Effector memory CD8-positive, alpha-beta T cell (primary cell): Measurements from ENCODE around the gene GPR17.
A peak's percentile ranks its signal among the peaks of the same experiment; 100 is the strongest.

Experiments used
- ATAC-seq: fragments of 150-1000 bp; cut with Tn5 transposase; replicated peaks from 2 replicates; pipeline ENCODE4 v1.10.0; 2021; ENCODE audit warnings: mild to moderate bottlenecking, moderate library complexity
- DNase-seq, 3 experiments: peaks; one replicate each; pipeline ENCODE4 v3.0.0; 2021
- H3K27ac Mint-ChIP-seq, 2 donors: one replicate each; pipeline ENCODE4 v1.8.0; 2022; ENCODE audit warnings: mild to moderate bottlenecking in 2 of 2, mixed read lengths in 2 of 2, moderate library complexity in 2 of 2
- H3K27me3 Mint-ChIP-seq, 2 donors: one replicate each; pipeline ENCODE4 v1.8.0; 2022; ENCODE audit warnings: mixed read lengths in 2 of 2
- H3K36me3 Mint-ChIP-seq: one replicate; pipeline ENCODE4 v1.8.0; 2022; ENCODE audit warnings: mild to moderate bottlenecking, moderate library complexity, mixed read lengths; ENCODE audit not compliant: insufficient read depth
- H3K4me1 Mint-ChIP-seq, 2 donors: one replicate each; pipeline ENCODE4 v1.8.0; 2022; ENCODE audit warnings: low read depth in 2 of 2, mixed read lengths in 2 of 2
- H3K4me3 Mint-ChIP-seq, 2 donors: one replicate each; pipeline ENCODE4 v1.8.0; 2022; ENCODE audit warnings: mild to moderate bottlenecking in 2 of 2, mixed read lengths in 2 of 2, moderate library complexity in 2 of 2
- H3K9me3 Mint-ChIP-seq, 2 donors: one replicate each; pipeline ENCODE4 v1.8.0; 2022; ENCODE audit warnings: mixed read lengths in 2 of 2

GPR17 gene

GRCh38 chr2:127630096-127630863, 15.7 kb upstream of the GPR17 start:
- Mint-ChIP-seq H3K9me3 (no peaks in the 10 kb centered on the region), H3K27ac (no peak overlapping the region), H3K4me1 (peaks cover 0 to 3% of the 10 kb centered on the region in 2 donors), H3K36me3 (peaks cover 4% of the 10 kb centered on the region), H3K4me3 (no peak overlapping the region), H3K27me3 (peaks cover 0 to 9% of the 10 kb centered on the region in 2 donors)
- ATAC-seq, result no peak
- no peak for DNase-seq

- Mint-ChIP-seq H3K9me3 (no peaks in the 10 kb centered on the region), H3K27me3 (peaks cover 0 to 9% of the 10 kb centered on the region in 2 donors), H3K27ac (no peak overlapping the region), H3K4me3 (no peak overlapping the region), H3K36me3 (peaks cover 4% of the 10 kb centered on the region), H3K4me1 (peaks cover 0 to 3% of the 10 kb centered on the region in 2 donors)
- DNase-seq, result no peak
- no peak for ATAC-seq
Observed at GRCh38 chr2:127630864-127631540, 15.0 kb upstream of the GPR17 start.

GRCh38 chr2:127631541-127631996, 14.4 kb upstream of the GPR17 start:
- Mint-ChIP-seq H3K36me3 (peaks cover 4% of the 10 kb centered on the region), H3K27ac (no peak overlapping the region), H3K4me1 (peaks cover 0 to 3% of the 10 kb centered on the region in 2 donors), H3K4me3 (no peak overlapping the region), H3K27me3 (peaks cover 0 to 9% of the 10 kb centered on the region in 2 donors), H3K9me3 (no peaks in the 10 kb centered on the region)
- DNase-seq (no peak), ATAC-seq (no peak)

GRCh38 chr2:127631997-127632581, 13.9 kb upstream of the GPR17 start:
- H3K4me1 Mint-ChIP-seq, result peaks cover 0 to 3% of the 10 kb centered on the region in 2 donors
- no peak for DNase-seq
- peaks cover 0 to 9% of the 10 kb centered on the region in 2 donors for H3K27me3 Mint-ChIP-seq
- no peak for ATAC-seq
- peaks cover 4% of the 10 kb centered on the region for H3K36me3 Mint-ChIP-seq
- no peaks in the 10 kb centered on the region for H3K9me3 Mint-ChIP-seq
- no peak overlapping the region for H3K4me3 Mint-ChIP-seq
- H3K27ac Mint-ChIP-seq, result no peak overlapping the region

GRCh38 chr2:127632592-127633489, 13.1 kb upstream of the GPR17 start:
- no peaks in the 10 kb centered on the region for H3K9me3 Mint-ChIP-seq
- H3K4me3 Mint-ChIP-seq, result no peak overlapping the region
- DNase-seq, result no peak
- no peak overlapping the region for H3K27ac Mint-ChIP-seq
- peaks cover 2 to 4% of the 10 kb centered on the region in 2 donors for H3K4me1 Mint-ChIP-seq
- H3K36me3 Mint-ChIP-seq, result peaks cover 4% of the 10 kb centered on the region
- peak; percentile 44 for ATAC-seq
- peaks cover 0 to 9% of the 10 kb centered on the region in 2 donors for H3K27me3 Mint-ChIP-seq

- no peak overlapping the region for H3K4me3 Mint-ChIP-seq
- DNase-seq, result no peak
- no peak for ATAC-seq
Observed at GRCh38 chr2:127633556-127634065, 12.3 kb upstream of the GPR17 start.

GRCh38 chr2:127634066-127634617, 11.8 kb upstream of the GPR17 start:
- no peak for DNase-seq
- Mint-ChIP-seq H3K4me1 (peaks cover 4 to 5% of the 10 kb centered on the region in 2 donors), H3K4me3 (no peak overlapping the region), H3K27ac (no peak overlapping the region), H3K9me3 (no peaks in the 10 kb centered on the region), H3K36me3 (peaks cover 4% of the 10 kb centered on the region), H3K27me3 (peaks cover 0 to 9% of the 10 kb centered on the region in 2 donors)
- ATAC-seq, result no peak

More at GRCh38 chr2:127633556-127634065, 12.3 kb upstream of the GPR17 start:
- no peaks in the 10 kb centered on the region for H3K9me3 Mint-ChIP-seq
- H3K36me3 Mint-ChIP-seq, result peaks cover 4% of the 10 kb centered on the region
- H3K4me1 Mint-ChIP-seq, result peaks cover 4 to 5% of the 10 kb centered on the region in 2 donors
- H3K27me3 Mint-ChIP-seq, result peaks cover 0 to 9% of the 10 kb centered on the region in 2 donors
- H3K27ac Mint-ChIP-seq, result no peak overlapping the region

- no peak for DNase-seq
- Mint-ChIP-seq H3K4me1 (peaks cover 4 to 5% of the 10 kb centered on the region in 2 donors), H3K27ac (no peak overlapping the region), H3K27me3 (peaks cover 0 to 8% of the 10 kb centered on the region in 2 donors), H3K4me3 (no peak overlapping the region), H3K9me3 (no peaks in the 10 kb centered on the region), H3K36me3 (no peaks in the 10 kb centered on the region)
- ATAC-seq, result no peak
Observed at GRCh38 chr2:127634626-127635379, 11.2 kb upstream of the GPR17 start.

GRCh38 chr2:127635380-127636237, 10.3 kb upstream of the GPR17 start:
- no peaks in the 10 kb centered on the region for H3K36me3 Mint-ChIP-seq
- peaks cover 2 to 4% of the 10 kb centered on the region in 2 donors for H3K4me1 Mint-ChIP-seq
- H3K27me3 Mint-ChIP-seq, result no peaks in the 10 kb centered on the region
- ATAC-seq (no peak), DNase-seq (no peak)
- no peak overlapping the region for H3K4me3 Mint-ChIP-seq
- H3K9me3 Mint-ChIP-seq, result no peaks in the 10 kb centered on the region
- no peak overlapping the region for H3K27ac Mint-ChIP-seq

- H3K27ac Mint-ChIP-seq, result no peak overlapping the region
- no peaks in the 10 kb centered on the region for H3K27me3 Mint-ChIP-seq
- no peaks in the 10 kb centered on the region for H3K9me3 Mint-ChIP-seq
- DNase-seq, result no peak
- peaks cover 2 to 4% of the 10 kb centered on the region in 2 donors for H3K4me1 Mint-ChIP-seq
- ATAC-seq, result no peak
- H3K36me3 Mint-ChIP-seq, result no peaks in the 10 kb centered on the region
- H3K4me3 Mint-ChIP-seq, result no peak overlapping the region
Observed at GRCh38 chr2:127636248-127637235, 9.4 kb upstream of the GPR17 start.
